Measurements from ENCODE around the gene KRTAP26-1.

The KRTAP26-1 gene

DNA sequence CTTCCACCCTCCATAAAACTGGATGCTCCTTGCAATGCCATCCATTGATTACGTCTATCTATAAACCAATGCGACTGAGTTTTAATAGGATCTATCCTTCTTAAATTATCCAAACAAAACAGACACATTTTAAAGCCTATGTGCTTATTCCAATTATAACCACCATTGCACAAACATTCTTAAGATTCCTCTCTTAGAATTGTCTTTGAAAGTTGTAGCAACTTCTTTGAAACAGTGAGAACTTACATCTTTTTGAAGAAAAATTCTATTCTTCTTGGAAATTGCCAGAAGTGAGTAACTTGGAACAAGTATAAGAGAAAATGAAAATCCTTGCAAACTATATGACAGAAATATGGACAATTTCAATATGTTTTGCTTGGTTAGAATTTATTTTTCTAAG is at the start of gene KRTAP26-1:
Gene KRTAP26-1, minus strand, starts transcription at position 101 of the 400 bp plus-strand sequence. CDS start 280 bp downstream, outside the sequence.
- DNase-seq (ENCODE audit: low spot score) = no peak
- TF ChIP-seq, protein P1, sequence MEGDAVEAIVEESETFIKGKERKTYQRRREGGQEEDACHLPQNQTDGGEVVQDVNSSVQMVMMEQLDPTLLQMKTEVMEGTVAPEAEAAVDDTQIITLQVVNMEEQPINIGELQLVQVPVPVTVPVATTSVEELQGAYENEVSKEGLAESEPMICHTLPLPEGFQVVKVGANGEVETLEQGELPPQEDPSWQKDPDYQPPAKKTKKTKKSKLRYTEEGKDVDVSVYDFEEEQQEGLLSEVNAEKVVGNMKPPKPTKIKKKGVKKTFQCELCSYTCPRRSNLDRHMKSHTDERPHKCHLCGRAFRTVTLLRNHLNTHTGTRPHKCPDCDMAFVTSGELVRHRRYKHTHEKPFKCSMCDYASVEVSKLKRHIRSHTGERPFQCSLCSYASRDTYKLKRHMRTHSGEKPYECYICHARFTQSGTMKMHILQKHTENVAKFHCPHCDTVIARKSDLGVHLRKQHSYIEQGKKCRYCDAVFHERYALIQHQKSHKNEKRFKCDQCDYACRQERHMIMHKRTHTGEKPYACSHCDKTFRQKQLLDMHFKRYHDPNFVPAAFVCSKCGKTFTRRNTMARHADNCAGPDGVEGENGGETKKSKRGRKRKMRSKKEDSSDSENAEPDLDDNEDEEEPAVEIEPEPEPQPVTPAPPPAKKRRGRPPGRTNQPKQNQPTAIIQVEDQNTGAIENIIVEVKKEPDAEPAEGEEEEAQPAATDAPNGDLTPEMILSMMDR (IDR thresholded peaks at IDR 0.05; ENCODE audit: borderline replicate concordance, control extremely low read depth, extremely low read depth, insufficient read depth, missing control alignments) = no peak
- in situ Hi-C loops (cut with MboI; ENCODE audit: low sequenced_read_pairs, unreplicated experiment) = no loop called here

DNA sequence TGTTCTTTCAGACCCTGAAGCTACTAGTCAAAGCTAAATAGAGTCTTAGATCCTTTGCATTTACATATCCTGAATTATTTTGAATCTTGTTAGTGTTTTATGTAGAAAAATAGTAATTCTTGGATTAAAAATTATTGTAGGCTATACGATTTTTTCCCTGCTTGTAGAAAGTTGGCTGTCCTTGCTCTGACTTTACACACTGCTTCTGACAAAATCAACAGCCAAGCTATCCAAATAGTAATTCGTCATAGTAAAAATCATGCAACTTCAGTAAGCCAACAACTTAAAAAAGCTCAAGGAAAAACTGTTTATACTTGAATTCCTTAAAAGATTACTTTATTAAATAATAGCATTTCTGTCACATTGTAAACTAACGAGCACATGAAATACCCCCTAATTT is 35.8 kb upstream of the KRTAP26-1 start:
- in situ Hi-C loops (cut with MboI; ENCODE audit: low sequenced_read_pairs, unreplicated experiment) = no loop called here
- no peak for DNase-seq (ENCODE audit: low spot score)
- TF ChIP-seq, protein P1 (IDR thresholded peaks at IDR 0.05; ENCODE audit: borderline replicate concordance, control extremely low read depth, extremely low read depth, insufficient read depth, missing control alignments) = no peak

DNA sequence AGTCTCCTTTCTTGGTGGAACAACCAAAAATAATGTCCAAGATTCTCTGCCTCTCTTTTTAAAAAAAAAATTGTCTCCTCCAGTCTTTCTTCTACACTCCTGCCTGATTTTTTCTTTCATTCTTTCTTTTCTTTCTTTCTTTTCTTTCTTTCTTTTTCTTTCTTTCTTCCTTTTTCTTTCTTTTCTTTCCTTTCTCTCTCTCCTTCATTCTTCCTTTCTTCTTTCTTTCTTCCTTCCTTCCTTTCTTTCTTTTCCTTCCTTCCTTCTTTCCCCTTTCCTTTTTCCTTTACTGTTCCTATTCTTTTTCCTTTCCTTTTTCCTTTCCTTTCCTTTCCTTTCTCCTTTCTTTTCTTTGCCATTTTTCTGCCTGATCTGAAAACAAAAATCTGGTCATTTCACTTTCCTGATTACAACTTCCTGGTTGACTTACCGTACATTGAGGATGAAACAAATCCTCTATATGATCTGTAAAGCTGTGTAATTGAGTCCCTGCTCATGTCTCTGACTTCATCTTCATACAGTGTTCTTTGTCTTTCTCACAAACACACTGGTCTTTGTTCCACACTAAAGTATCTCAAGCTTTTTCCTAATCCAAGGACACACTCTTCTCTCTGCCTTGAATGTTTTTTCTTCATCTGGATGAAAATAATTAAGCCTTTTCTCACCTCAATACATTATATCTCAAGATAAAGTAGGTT is 34.3 kb upstream of the KRTAP26-1 start:
- TF ChIP-seq, protein P1 (IDR thresholded peaks at IDR 0.05; ENCODE audit: borderline replicate concordance, control extremely low read depth, extremely low read depth, insufficient read depth, missing control alignments) = no peak
- in situ Hi-C loops (cut with MboI; ENCODE audit: low sequenced_read_pairs, unreplicated experiment) = no loop called here
- no peak for DNase-seq (ENCODE audit: low spot score)

GRCh38 chr21:30351534-30351933 is 31.4 kb upstream of the KRTAP26-1 start:
- no peak for DNase-seq (ENCODE audit: low spot score)
- in situ Hi-C loops (cut with MboI; ENCODE audit: low sequenced_read_pairs, unreplicated experiment) = no loop called here
- TF ChIP-seq, protein P1 (IDR thresholded peaks at IDR 0.05; ENCODE audit: borderline replicate concordance, control extremely low read depth, extremely low read depth, insufficient read depth, missing control alignments) = no peak

GRCh38 chr21:30349572-30349971 is 29.5 kb upstream of the KRTAP26-1 start:
- in situ Hi-C loops (cut with MboI; ENCODE audit: low sequenced_read_pairs, unreplicated experiment) = loop anchor here (10.0 kb wide), 1 partner anchor 735 kb away; no protein-coding TSS in a partner anchor
- DNase-seq (ENCODE audit: low spot score) = no peak

DNA sequence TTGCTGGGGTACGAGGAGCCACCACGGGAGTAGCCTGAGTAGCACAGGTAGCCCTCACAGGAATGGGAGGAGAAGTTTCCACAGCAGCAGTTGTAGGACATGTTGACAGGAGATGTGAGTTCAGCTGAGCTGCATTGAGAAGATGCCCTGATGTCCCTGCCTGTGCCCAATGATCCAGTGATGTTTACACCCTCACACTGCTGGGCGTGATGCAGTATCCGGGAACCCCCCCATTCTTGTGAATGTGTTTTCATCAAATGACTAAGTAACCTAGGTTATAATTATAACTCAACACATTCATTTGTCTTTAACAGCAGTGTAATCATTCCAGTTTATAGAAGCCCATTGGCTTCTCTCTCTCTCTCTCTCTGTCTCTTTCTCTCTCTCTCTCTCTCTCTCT is 28.4 kb upstream of the KRTAP26-1 start, which contains the start of gene KRTAP23-1:
Gene KRTAP23-1, minus strand, starts transcription at position 101 of the 400 bp plus-strand sequence. Its CDS starts 0 bp downstream, at position 101.
- in situ Hi-C loops (cut with MboI; ENCODE audit: low sequenced_read_pairs, unreplicated experiment) = loop anchor here (10.0 kb wide), 1 partner anchor 736 kb away; no protein-coding TSS in a partner anchor
- TF ChIP-seq, protein P1 (IDR thresholded peaks at IDR 0.05; ENCODE audit: borderline replicate concordance, control extremely low read depth, extremely low read depth, insufficient read depth, missing control alignments) = no peak

More at GRCh38 chr21:30349572-30349971, 29.5 kb upstream of the KRTAP26-1 start:
- TF ChIP-seq, protein P1 (IDR thresholded peaks at IDR 0.05; ENCODE audit: borderline replicate concordance, control extremely low read depth, extremely low read depth, insufficient read depth, missing control alignments) = no peak

More for the DNA sequence above, 28.4 kb upstream of the KRTAP26-1 start, which contains the start of gene KRTAP23-1:
- no peak for DNase-seq (ENCODE audit: low spot score)
